HepG2 (cell line): ENCODE results near the gene SHMT1. TPM values are rescaled to one million over a fixed set of nuclear protein-coding genes. Genes with fewer than 3 reads are reported as not detected.

Experiments
- ATAC-seq: fragments of 200-7000 bp; cut with Tn5 transposase; 3 replicates; pipeline ENCODE4 v1.9.1; 2020; ENCODE audit warnings: mild to moderate bottlenecking, moderate library complexity
- BruUV-seq: library from RNA; stranded (reverse); fragments of 400-500 nt; replicated peaks from 2 replicates; lab custom pipeline; 2021; lab: Mats Ljungman, UMichigan
- CTCF ChIA-PET: fragments of 300-600 bp; formaldehyde crosslinking; extraction: SDS; loops from one replicate; lab custom pipeline; 2021; ENCODE audit warnings: low total read pairs, inconsistent platforms, low intra/inter-chr PET ratio; lab: Yijun Ruan, JAX
- POLR2A ChIA-PET: fragments of 350-600 bp; sonication (Branson Sonifier 250); formaldehyde crosslinking; loops from one replicate; lab custom pipeline; 2020; ENCODE audit warnings: antibody characterized with exemption, inconsistent platforms; lab: Yijun Ruan, JAX
- DNase-seq: peaks from one replicate; pipeline ENCODE4 v3.0.0-alpha.2; 2015; ENCODE audit warnings: low spot score
- FAIRE-seq: peaks from 3 replicates; lab custom pipeline; 2011; peaks lifted over from hg19 to GRCh38; lab: Jason Lieb, UNC
- H2AFZ ChIP-seq: one replicate; pipeline ENCODE4 v1.6.1; 2011; ENCODE audit warnings: low read length, inconsistent platforms
- H3K27ac ChIP-seq: fragments of 300-600 bp; 3 replicates; pipeline ENCODE4 v1.8.0; 2011; ENCODE audit warnings: mixed run types, mild to moderate bottlenecking, mixed read lengths, low read length, inconsistent platforms; ENCODE audit not compliant: insufficient read depth; ENCODE audit errors: extremely low read length
- H3K27me3 ChIP-seq, 2 experiments: fragments of 200-600 bp in 1 of 2; 2 replicates in 1 of 2; 3 replicates in 1 of 2; pipeline versions ENCODE4 v1.6.0 to v1.8.0; 2011; ENCODE audit warnings: low read length in 2 of 2, mild to moderate bottlenecking in 2 of 2, moderate library complexity in 2 of 2, inconsistent platforms in 1 of 2; ENCODE audit not compliant: insufficient read depth in 2 of 2, control insufficient read depth in 1 of 2
- H3K36me3 ChIP-seq, 2 experiments: fragments of 200-600 bp in 1 of 2; replicated peaks in 1 of 2; 2 replicates in 1 of 2; 3 replicates in 1 of 2; pipeline versions ENCODE4 v1.5.1 to v1.8.0; 2011; ENCODE audit warnings: low read length in 2 of 2, inconsistent platforms in 1 of 2; ENCODE audit not compliant: insufficient read depth in 2 of 2, control insufficient read depth in 1 of 2
- H3K4me1 ChIP-seq: 2 replicates; pipeline ENCODE4 v1.5.1; 2012; ENCODE audit warnings: low read length, inconsistent platforms; ENCODE audit not compliant: insufficient read depth
- H3K4me2 ChIP-seq: 2 replicates; pipeline ENCODE4 v1.6.0; 2011; ENCODE audit warnings: low read depth, low read length, inconsistent platforms
- H3K4me3 ChIP-seq, 3 experiments: fragments of 200-600 bp in 1 of 3; sonication (generic), shearing (Covaris generic) in 1 of 3; replicated peaks in 1 of 3; 2 replicates each; pipeline ENCODE4 v1.5.1; 2011 to 2016; ENCODE audit warnings: low read length in 3 of 3, inconsistent platforms in 2 of 3, low read depth in 2 of 3, mild to moderate bottlenecking in 2 of 3, control low read depth in 1 of 3, mixed read lengths in 1 of 3; ENCODE audit not compliant: insufficient read depth in 1 of 3
- H3K79me2 ChIP-seq: one replicate; pipeline ENCODE4 v1.6.1; 2011; ENCODE audit warnings: low read length, inconsistent platforms; ENCODE audit not compliant: insufficient read depth
- H3K9ac ChIP-seq: 2 replicates; pipeline ENCODE4 v1.6.0; 2011; ENCODE audit warnings: mild to moderate bottlenecking, low read depth, low read length, inconsistent platforms; ENCODE audit not compliant: insufficient read depth
- H3K9me3 ChIP-seq: 2 replicates; pipeline ENCODE4 v1.5.1; 2012; ENCODE audit warnings: mild to moderate bottlenecking, low read length
- H4K20me1 ChIP-seq: 2 replicates; pipeline ENCODE4 v1.6.0; 2011; ENCODE audit warnings: inconsistent platforms, mild to moderate bottlenecking, low read length, moderate library complexity; ENCODE audit not compliant: insufficient read depth
- CENPX ChIP-seq: sonication (generic); formaldehyde crosslinking; IDR thresholded peaks from 2 replicates; pipeline ENCODE4 v1.9.0; 2021; ENCODE audit warnings: mild to moderate bottlenecking, missing genetic modification reagents, moderate library complexity
- E2F5 ChIP-seq: sonication (generic); formaldehyde crosslinking; conservative IDR thresholded peaks from 2 replicates; pipeline ENCODE4 v1.4.0; 2020; ENCODE audit warnings: missing genetic modification reagents
- NFYC ChIP-seq: IDR thresholded peaks from 2 replicates; pipeline ENCODE4 v1.6.1; 2016; ENCODE audit warnings: missing genetic modification reagents, missing compliant biosample characterization
- PAWR ChIP-seq: sonication (generic); formaldehyde crosslinking; IDR thresholded peaks from 2 replicates; pipeline ENCODE4 v1.4.0; 2020; ENCODE audit warnings: missing genetic modification reagents, mild to moderate bottlenecking, borderline replicate concordance
- POLR2A ChIP-seq, 2 experiments: IDR thresholded peaks; 2 replicates each; pipeline ENCODE4 v1.6.1; 2011; ENCODE audit warnings: low read depth in 2 of 2, low read length in 2 of 2, mild to moderate bottlenecking in 1 of 2, moderate library complexity in 1 of 2; ENCODE audit not compliant: insufficient read depth in 1 of 2
- PRPF4 ChIP-seq: fragments of 200-400 bp; formaldehyde crosslinking; IDR thresholded peaks from 2 replicates; pipeline ENCODE4 v1.6.1; 2016; ENCODE audit warnings: low read length, low read depth; ENCODE audit not compliant: poor library complexity, severe bottlenecking
- STAT6 ChIP-seq: sonication (generic); formaldehyde crosslinking; IDR thresholded peaks from 2 replicates; pipeline ENCODE4 v1.4.0; 2020; ENCODE audit warnings: missing genetic modification reagents, mild to moderate bottlenecking, borderline replicate concordance
- ZC3H4 ChIP-seq: sonication (generic); formaldehyde crosslinking; IDR thresholded peaks from 2 replicates; pipeline ENCODE4 v1.4.0; 2020; ENCODE audit warnings: missing genetic modification reagents, borderline replicate concordance
- ZNF296 ChIP-seq: sonication (generic); formaldehyde crosslinking; conservative IDR thresholded peaks from 2 replicates; pipeline ENCODE4 v1.5.0; 2020; ENCODE audit warnings: mild to moderate bottlenecking, missing genetic modification reagents
- ZNF547 ChIP-seq: sonication (generic); formaldehyde crosslinking; IDR thresholded peaks from 2 replicates; pipeline ENCODE4 v1.5.1; 2020; ENCODE audit warnings: mild to moderate bottlenecking, missing genetic modification reagents
- ZNF639 ChIP-seq: conservative IDR thresholded peaks from 2 replicates; pipeline ENCODE4 v1.6.1; 2018; ENCODE audit warnings: missing genetic modification reagents
- ZNF703 ChIP-seq: sonication (generic); formaldehyde crosslinking; IDR thresholded peaks from 2 replicates; pipeline ENCODE4 v1.5.1; 2020; ENCODE audit warnings: missing genetic modification reagents, mild to moderate bottlenecking, moderate library complexity, borderline replicate concordance
- ZNF883 ChIP-seq: sonication (generic); formaldehyde crosslinking; IDR thresholded peaks from 2 replicates; pipeline ENCODE4 v1.5.1; 2020; ENCODE audit warnings: mild to moderate bottlenecking, missing genetic modification reagents; ENCODE audit errors: not compliant biosample characterization
- WGBS: methylation state at CpG from one replicate; pipeline ENCODE4 v1.1.6; 2017; ENCODE audit warnings: low lambda C conversion rate; 5-methylcytosine and 5-hydroxymethylcytosine counted together
- in situ Hi-C: cut with HindIII; loops from 2 replicates; pipeline ENCODE4 v1.10.0; 2017; ENCODE audit warnings: low pct_unique_long_range_greater_than_20kb; ENCODE audit not compliant: extremely low pct_ligation_motif_present
- intact Hi-C: fragments of 100-400 bp; cut with micrococcal nuclease; formaldehyde crosslinking; loops from one replicate; pipeline ENCODE4 v1.10.0; 2022; ENCODE audit not compliant: unreplicated experiment
- polyA plus RNA-seq, 8 experiments: library from polyadenylated mRNA; depleted of rRNA in 3 of 8; stranded (reverse) in 7 of 8; unstranded in 1 of 8; fragments of >200 nt; fragmentation: Illumina TruSeq in 4 of 8; extraction: Trizol in 4 of 8; gene quantifications; 2 replicates each; pipeline versions ENCODE4 v1.2.1 to v1.2.3, GENCODE V29; 2011 to 2016; ENCODE audit warnings: low read depth in 4 of 8, missing spikeins in 1 of 8, mixed read lengths in 1 of 8; ENCODE audit not compliant: insufficient read depth in 1 of 8
- total RNA-seq, 5 experiments: library from RNA; depleted of rRNA; stranded (reverse); fragments of >200 nt; fragmentation: Illumina TruSeq; extraction: Trizol; gene quantifications; 2 replicates each; pipeline ENCODE4 v1.2.3, GENCODE V29; 2016; ENCODE audit warnings: low read depth in 1 of 5

The SHMT1 gene
- total and polyA plus RNA-seq, 2 of the 13 experiments (the other 11 are each of a cell fraction or from before 2014, with no cell fraction given), result 21.3 to 48.8 TPM

GRCh38 chr17:18382441-18383078 lies 19.2 kb upstream of the SHMT1 start:
- Histone ChIP-seq H3K79me2 (no peaks in the 10 kb centered on the region), H3K4me3 (no peak overlapping the region), H3K4me1 (peaks cover 5% of the 10 kb centered on the region), H2AFZ (no peak overlapping the region), H3K27ac (no peak overlapping the region), H4K20me1 (no peaks in the 10 kb centered on the region), H3K4me2 (no peak overlapping the region), H3K36me3 (no peaks in the 10 kb centered on the region), H3K9me3 (no peaks in the 10 kb centered on the region), H3K27me3 (peaks cover 0 to 4% of the 10 kb centered on the region in 2 experiments; a peak in 3 of 5 replicates), H3K9ac (no peak overlapping the region)
- ATAC-seq (no peak), DNase-seq (no peak), FAIRE-seq (no peak)
- CTCF ChIA-PET, result no interaction called here
- WGBS, result 80% methylated on average over 34 of the region's 36 CpGs
- TF ChIP-seq ZNF703 (CRISPR knock-in tag), result no peak
- TF ChIP-seq ZC3H4 (CRISPR knock-in tag), result no peak
- TF ChIP-seq ZNF639 (CRISPR knock-in tag), result no peak
- no peak for TF ChIP-seq E2F5 (CRISPR knock-in tag)
- TF ChIP-seq ZNF883 (CRISPR knock-in tag), result no peak
- TF ChIP-seq PRPF4, result no peak
- TF ChIP-seq PAWR (CRISPR knock-in tag), result no peak
- no peak for TF ChIP-seq CENPX
- TF ChIP-seq ZNF296 (CRISPR knock-in tag), result no peak
- no peak for TF ChIP-seq NFYC
- no peak for TF ChIP-seq STAT6 (CRISPR knock-in tag)
- no peak for TF ChIP-seq ZNF547 (CRISPR knock-in tag)
- no peak for TF ChIP-seq POLR2A (IDR thresholded peaks at IDR 0.05; ENCODE audit: insufficient read depth in 1 of 2, low read depth in 2 of 2, low read length in 2 of 2)
- POLR2A ChIA-PET, result no interaction called here
- in situ Hi-C loops (no loop called here), intact Hi-C loops (no loop called here)
- BruUV-seq, result no TSS peak
